ENCODE measurements around the gene LIPT2.
"Not testable (repeated sequence)": the region's sequence is repeated elsewhere in the genome, so short reads cannot be mapped to it uniquely, and the experiment has no call there.

Gene LIPT2

DNA sequence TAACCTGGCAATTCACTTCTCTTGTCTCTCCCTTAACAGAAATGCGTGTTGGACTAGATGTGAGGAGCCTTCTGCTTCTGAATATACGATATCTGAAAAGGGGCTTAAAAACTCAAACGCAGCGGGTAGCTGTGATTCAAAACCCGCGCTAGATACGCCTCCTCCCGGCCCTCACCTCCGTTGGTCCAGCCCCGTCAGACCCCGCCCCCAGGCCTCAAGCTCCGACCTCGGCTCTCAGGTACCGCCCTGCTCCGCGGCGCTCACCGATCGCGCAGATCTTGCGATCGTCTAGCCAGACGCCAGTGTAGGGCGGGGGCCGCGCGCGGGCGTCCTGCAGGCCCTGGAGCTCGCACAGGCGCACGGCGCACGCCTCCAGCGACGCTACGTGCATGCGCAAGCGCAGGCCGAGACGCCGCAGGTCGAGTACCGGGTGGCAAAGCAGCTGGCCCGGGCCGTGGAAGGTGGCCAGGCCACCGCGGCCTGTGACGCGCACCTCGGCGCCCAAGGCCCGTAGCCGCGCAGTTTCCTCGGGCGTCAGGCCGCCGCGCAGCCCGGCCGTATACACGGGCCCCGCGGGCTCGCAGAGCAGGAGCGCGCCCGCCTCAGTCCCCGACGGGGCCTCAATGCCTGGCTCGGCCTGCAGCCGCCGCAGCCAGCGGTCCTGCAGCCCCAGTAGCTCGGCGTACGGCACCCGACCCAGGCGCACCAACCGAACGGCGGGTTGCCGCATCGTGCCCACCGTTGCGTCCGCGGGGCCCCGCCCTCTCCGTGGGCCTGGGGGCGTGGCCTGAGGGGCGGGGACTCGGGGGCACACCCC lies at the start of gene LIPT2:
Gene LIPT2 (minus strand): TSS at position 751 of the 817 bp plus-strand sequence. CDS start 21 bp downstream, at position 730.
- peak; percentile 95 for DNase-seq (ENCODE audit: low read depth)

DNA sequence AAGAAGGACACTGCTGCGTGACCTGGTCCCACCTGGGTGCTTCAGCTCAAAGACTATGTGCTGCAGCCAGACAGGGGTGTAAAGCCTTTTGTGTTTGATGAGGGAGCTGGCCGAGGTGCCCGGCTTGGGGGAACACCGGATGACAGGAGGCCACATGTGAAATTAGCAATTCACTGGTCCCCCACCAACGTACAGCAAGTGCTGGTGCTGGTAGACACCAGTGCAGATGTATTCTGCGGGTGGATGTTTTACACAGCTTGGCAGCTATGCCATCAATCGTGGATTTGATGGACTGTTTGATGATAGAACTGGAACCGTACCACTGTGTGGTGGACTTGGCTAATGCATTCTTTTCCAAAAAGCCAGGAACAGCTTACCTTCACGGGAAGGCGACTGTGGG lies 47.9 kb upstream of the LIPT2 start:
- DNase-seq (ENCODE audit: low read depth), result no peak

DNA sequence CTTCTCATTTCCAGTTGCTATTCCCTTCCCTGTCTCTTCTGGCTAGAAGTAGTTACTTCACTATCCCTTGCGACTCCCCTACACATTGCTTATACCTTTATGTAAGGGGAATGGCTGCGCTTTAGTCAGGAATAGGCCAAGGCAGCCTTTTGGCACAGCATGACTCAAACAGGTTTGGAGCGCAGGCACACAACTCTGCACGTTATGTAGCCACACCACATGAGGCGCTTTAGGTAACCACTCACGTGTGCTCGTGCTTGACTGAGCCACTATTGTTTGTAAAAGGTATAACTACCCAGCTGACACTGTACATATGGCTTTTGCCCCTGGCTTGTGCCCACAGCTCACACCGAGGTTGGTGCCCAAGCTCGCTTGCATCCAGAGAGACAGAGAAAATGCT lies 46.7 kb upstream of the LIPT2 start:
- DNase-seq (ENCODE audit: low read depth), result no peak

DNA sequence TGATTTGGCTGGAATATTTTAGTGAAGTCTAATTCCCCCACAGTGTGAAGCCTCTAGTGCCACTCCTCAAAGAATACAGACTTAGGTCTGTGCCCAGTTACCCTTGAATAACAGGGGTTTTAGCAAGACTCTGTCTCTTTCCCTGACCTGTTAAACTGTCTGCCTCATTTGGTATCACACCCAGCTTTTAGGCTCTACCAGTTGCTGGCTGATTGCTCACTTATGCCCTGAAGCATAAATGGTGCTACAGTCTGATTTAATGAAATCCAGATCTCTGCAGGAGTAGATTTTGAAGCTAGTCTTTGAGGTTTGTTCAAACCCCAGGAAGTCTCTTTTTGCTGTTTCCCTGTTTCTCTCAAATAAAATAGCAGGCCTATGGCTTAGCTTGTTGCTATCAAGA lies 45.2 kb upstream of the LIPT2 start:
- no peak for DNase-seq (ENCODE audit: low read depth)

DNA sequence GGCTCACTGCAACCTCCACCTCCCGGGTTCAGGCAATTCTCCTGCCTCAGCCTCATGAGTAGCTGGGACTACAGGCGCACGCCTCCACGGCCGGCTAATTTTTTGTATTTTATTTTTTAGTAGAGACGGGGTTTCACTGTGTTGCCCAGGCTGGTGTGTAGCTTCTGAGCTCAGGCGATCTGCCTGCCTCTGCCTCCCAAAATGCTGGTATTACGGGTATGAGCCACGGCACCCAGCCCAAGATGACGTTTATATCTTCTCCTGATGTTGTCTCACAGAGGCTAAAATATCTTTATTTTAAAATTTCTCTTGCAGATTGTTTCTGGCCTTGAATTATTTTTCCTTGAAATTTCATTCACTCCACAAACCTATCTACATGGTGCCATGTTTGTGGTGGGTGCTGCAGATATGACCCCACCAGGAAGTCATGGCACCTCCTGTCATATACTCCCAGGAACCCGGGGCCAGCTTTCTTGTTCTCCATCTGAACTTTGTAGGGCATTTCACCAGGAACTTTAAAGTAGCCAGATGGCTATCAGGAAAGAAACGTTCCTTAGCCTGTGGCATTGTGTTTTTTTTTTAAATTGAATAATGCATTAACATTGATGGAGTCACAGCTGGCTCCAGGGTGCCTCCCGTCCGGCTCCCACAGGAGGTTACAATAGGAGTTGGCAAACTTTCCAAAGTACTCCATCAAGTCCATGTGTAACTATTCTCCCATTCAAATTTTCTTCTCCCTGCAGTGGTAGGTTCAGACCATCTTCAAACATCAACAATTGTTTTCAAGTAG lies 42.0 kb upstream of the LIPT2 start:
- no peak for DNase-seq (ENCODE audit: low read depth)

DNA sequence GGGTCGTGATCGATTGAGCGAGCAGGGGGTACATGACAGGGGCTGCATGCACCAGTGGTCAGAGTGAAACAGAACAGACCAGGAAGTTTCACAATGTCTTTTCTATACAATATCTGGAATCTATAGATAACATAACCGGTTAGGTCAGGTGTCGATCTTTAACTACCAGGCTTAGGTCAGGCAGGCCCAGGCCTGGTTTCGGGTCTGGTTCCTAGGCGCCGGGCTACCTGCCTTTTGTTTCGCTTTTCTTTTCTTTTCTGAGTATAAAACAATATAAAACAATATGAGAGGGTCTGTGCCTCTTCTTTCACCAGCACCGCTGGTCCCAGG lies 41.4 kb upstream of the LIPT2 start:
- DNase-seq (ENCODE audit: low read depth), result not testable (repeated sequence)

DNA sequence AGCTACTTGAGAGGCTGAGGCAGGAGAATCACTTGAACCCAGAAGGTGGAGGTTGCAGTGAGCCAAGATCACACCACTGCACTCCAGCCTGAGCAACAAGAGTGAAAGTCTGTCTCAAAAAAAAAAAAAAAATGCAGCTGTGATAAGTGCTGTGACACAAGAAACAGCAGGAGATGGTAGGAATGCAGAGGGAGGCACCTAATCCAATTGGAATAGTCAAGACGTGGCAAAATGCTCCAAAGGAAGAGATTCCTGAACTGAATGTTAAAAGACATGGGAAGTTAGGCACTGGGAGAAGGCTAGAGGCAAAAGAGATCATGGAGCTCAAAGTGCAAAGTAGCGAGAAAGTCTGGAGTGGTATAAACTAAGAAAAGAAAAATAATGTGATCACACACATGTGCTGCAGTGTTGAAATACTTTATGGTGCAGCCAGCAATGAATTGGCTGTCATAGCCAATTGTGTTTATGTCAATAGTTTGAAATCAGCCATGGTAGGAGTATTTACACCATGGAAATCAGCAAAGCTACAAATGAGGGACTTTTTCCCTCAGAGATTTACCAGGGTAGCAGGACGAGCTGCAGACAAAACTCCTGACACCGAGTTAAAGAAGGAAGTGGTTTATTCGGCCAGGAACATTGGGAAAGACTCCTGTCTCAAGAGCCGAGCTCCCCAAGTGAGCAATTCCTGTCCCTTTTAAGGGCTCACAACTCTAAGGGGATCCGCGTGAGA lies 40.9 kb upstream of the LIPT2 start:
- no peak for DNase-seq (ENCODE audit: low read depth)

DNA sequence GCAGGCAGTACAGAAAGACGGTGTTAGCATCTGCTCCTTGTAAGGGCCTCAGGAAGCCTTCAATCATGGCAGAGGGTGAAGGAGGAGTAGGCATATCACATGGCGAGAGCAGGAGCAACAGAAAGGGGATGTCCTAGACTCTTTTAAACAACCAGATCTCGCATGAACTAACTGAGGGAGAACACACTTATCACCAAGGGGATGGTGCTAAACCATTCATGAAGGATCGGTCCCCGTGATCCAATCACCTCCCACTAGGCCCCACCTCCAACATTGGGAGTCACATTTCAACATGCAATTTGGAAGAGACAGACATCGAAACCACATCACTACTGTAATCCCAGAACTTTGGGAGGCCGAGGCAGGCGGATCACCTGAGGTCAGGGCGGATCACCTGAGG lies 39.9 kb upstream of the LIPT2 start:
- no peak for DNase-seq (ENCODE audit: low read depth)

DNA sequence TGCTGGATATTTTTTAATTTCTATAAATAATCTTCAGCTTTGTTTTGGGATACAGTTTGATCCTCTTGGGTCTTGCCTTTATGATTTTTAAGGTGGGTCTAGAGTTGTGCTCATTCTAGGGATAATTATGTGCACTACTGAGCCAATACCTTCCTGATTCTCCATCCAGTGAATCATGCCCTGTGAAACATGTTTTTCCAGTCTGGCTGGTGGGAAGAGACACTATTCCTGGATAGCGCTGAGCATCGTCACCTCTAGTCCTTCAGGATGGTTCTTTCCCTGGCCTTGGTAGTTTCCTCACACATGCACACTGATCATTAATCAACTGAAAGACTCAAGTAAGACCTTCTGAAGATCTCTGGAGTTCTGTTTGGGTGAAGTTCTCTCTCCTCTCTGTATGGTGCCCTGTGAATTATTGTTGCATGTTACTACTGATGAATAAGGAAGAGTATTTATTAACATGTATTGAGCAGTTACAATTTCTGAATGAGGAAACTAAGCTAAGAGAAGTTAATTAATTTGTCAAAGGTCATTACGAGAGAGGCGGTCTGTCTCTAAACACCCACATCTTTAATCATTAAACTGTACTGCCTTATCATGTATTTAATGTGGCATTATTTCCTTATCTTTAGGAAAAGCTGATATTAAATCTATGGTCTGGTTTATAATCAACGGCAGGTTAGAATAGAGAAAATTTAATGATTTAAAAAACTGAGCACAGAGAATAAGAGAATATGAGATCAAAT lies 39.1 kb upstream of the LIPT2 start:
- DNase-seq (ENCODE audit: low read depth), result no peak

DNA sequence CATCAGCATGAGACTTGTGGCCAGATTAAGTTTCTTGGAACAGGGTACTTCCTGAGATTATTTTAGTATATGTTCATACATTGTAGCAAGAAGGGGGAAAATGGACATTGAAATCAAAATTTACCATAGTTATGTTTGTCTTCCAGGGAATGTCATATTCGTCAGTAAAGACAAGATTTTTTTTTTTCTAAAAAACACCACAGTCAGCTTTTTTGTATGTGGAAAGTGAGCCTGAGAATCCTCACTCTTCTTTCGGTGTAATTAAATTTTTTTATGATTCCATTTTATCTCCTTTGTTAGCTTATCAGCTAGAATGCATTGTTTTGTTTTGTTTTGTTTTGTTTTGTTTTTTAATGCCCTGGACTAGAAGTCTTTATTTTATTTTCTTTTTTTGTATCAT lies 31.5 kb upstream of the LIPT2 start:
- no peak for DNase-seq (ENCODE audit: low read depth)

DNA sequence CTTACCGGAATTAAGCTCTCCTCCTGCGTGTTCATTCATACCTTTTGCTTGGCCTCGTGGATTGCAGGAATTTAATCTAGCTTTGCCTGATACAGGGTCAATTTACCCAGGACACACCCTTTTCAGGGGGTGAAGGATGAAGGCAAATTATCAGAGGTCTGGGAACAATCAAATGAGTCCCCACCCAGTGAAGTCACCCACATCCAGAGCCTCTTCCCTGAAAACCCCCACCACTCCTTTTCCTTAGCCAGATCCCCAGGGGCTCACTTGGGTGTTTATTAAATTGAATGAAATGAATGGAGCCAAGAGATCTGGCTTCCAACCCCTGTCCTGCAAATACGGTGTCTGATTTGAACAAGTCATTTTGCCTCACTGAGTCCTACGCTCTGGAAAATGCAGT lies 31.0 kb upstream of the LIPT2 start:
- DNase-seq (ENCODE audit: low read depth), result no peak

DNA sequence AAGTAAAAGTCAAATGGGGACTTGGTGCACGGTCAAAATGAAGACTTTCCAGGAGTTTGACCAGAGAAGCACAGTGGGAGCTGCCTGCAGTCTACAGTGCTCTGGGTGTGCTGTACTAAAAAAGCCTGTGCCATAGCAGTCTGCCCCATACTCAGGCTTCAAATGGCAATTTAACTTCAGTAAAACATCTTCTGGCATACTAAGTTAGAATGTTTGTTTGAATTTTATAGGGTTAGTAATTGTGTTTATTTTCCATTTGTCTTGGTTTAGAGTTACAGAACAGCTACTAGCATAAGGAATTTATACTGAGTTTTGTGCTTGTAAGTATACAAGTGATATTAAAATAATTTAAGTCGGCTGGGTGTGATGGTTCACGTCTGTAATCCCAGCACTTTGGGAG lies 29.3 kb upstream of the LIPT2 start:
- no peak for DNase-seq (ENCODE audit: low read depth)

DNA sequence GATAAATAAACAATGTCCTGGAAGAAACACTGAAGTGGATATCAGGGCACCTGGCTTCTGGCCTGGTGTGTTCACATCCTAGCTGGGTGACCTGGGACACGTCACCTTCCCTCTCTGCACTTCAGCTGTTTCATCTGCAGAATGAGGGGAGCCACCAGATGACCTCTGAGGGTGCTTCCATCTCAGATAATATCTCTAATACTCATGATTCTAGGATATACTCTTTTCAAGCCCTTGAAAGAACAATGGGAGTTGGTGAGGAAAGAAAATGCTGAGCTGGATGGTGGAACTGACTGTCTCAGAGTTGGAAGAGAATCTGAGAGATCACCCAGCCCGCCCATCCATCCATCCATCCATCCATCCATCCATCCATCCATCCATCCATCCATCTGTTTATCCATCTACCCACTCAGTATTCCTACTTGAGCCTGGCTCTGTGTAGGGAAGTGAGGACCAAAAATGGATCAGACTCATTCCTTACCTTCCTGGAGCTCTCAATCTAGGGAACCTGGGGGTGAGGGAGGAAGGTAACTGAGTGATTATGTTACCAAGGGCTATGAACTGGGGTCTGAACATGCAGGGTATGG lies 28.2 kb upstream of the LIPT2 start:
- DNase-seq (ENCODE audit: low read depth), result no peak

DNA sequence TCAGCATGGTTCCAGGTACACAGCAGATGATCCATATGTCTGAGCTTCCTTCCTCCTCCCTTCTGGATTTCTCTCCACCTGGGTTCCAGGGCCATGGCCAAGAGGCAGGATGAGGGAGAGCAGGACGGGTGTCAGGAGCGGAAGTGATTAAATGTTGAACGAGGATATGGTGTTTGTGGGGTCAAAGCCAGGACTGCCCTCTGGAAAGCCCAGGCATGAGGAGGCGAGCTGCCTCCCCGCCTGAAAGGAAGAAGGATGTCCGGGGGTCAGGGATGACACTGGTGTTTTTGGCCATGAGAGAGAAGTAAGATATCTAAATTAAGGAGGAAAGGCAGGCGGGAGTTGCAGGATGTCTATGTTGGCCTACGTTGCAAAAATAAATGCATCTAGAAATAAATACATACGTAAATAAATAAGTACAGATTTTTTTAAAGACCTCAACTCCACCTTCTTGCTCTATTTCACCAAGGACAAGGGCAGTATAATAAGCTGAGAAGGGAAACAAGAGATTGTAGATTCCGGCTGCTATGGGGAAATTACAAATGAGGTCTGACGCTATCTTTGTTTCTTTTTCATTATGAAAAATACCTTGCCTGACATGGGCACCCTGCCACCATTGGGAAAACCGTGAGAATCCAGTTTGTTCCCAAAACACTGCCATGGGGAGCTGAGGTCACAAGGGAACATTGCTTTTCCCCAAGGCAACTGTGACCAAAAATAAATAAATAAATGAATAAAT lies 27.6 kb upstream of the LIPT2 start:
- no peak for DNase-seq (ENCODE audit: low read depth)

DNA sequence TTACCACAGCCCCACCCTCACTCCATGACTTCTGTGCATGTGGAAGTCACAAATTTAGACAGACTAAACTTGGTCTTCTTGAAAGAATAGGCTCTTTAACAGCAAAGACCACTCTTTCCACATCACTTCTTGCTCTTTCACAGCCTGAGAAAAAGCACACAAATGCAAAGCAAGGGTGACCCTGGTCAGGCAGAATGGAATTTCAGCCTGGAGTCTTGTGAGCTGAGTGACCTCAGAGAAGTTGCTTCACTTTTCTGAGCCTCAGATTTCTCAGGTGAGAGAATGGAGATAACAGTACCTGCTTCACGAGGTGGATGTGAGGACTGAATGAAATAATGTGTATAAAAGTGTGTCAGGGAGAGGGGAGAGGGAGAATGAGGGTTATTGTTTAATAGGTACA lies 26.8 kb upstream of the LIPT2 start:
- no peak for DNase-seq (ENCODE audit: low read depth)

DNA sequence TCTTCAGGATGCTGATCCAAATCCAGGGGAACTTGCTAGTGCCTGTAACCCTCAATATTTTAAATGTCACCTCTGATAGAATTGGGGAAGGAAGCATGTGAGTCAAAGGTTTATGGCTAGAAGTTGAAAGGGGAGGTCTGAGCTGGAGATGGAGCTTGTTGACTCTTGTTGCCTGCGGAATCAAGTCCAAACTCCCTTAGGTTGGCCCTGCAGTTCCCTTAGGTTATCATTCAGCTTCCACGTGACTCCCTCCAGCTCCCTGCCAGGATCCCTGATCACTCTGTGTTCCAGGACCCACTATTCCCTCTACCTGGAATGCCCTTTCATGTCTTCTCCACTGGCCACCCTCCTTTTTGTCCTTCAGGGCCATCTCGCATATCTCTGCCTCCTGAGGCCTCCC lies 26.2 kb upstream of the LIPT2 start:
- no peak for DNase-seq (ENCODE audit: low read depth)

DNA sequence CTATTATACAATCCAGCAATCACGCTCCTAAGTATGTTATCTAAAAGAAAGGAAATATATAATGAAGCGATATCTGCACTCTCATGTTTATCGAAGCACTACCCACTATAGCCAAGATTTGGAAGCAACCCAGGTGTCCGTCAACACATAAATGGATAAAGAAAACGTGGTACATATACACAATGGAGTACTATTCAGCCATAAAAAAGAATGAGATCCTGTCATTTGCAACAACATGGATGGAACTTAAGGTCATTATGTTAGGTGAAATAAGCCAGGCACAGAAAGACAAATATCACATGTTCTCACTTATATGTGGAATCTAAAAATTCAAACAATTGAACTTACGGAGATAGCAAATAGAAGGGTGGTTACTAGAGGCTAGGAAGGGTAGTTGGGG lies 24.1 kb upstream of the LIPT2 start:
- DNase-seq (ENCODE audit: low read depth), result not testable (repeated sequence)

DNA sequence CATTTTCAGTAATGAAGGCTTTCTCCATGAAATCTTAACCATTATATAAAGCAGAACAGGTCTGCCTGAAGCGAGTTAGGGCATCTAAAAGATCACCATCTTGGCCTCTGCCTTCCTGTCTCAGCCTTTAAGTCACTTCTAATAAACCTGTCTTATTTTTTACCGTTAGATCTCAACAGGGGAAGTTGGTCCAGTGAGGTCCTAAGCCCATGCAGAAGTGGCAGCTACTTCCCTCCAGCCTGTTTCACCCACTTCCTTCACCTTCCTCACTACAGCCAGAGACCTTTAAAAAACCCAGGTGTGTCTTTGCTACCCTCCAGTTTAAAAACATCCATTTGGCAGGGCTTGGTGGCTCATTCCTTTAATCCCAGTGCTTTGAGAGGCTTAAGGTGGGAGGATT lies 14.1 kb upstream of the LIPT2 start:
- no peak for DNase-seq (ENCODE audit: low read depth)

DNA sequence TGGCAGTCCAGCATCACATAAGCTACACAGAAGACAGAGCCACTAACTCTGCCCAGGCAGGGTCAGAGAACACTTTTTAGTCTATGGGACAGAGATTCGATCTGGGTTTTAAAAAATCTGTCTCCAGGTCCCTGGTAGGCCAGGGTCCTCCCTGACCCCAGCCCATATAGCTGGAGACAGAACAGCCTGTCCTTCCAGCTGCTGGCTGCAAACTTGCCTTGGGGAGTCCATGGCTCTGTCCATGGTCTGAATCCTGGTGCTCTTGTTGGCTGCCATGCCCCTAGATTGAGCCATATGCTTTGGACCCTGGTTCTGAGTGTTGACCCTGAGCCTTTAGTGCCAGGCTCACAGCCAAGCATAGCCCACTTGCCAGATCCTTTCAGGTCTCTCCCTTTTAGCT lies 13.3 kb upstream of the LIPT2 start:
- no peak for DNase-seq (ENCODE audit: low read depth)

DNA sequence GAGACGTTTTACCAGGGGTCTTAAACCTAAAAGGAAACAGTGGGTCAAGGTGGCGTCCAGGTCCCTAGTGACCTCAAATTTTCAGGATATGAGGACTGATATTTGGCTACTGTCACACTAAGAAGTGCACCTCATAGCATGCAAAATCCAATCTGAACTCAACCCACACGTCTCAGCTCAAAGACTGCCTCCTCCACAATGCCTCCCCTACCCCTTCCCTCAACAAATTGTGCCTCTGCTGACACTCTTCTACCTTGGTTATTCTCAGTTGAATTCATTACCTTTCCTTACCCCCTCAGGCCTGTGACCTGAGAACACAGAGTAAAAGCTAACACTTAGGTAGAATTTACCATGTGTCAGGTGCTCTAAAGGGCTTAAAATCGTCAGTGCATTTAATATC lies 12.4 kb upstream of the LIPT2 start:
- DNase-seq (ENCODE audit: low read depth), result no peak

DNA sequence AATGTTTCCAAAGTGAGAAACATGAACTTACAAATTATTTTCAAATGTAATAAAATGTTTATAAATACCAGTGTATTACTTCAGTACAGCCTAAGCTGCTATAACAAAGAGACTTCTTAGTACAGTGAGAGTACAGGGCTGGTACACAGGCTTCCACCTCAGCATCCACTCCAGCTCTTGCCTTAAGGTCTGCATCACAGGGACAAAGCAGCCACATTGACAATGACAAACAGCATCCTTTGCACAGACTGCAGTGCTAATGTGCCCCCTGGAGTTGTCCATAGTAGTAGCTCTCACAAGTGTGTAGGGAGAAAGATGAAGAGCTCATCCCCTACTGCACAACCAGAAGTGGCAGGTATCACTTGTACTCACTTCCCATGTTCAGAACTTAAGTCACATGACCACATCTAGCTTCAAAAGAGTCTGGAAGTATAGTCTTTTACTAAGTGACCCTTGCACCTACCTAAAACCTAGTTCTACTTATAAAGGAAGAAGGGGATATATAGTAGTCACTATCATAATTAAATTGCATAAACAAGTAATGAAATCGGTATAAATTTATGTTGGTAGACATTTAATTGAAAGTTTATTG lies 10.7 kb upstream of the LIPT2 start:
- no peak for DNase-seq (ENCODE audit: low read depth)
